ENCODE data around the gene NADSYN1.

NADSYN1 gene

GRCh38 chr11:71434576-71435130 is 18.4 kb upstream of the NADSYN1 start:
- no peak for DNase-seq

GRCh38 chr11:71435278-71435951 is 17.6 kb upstream of the NADSYN1 start:
- no peak for DNase-seq

- DNase-seq, result no peak
Observed at GRCh38 chr11:71436861-71437260, 16.1 kb upstream of the NADSYN1 start.

GRCh38 chr11:71437399-71437798 is 15.6 kb upstream of the NADSYN1 start:
- no peak for DNase-seq

GRCh38 chr11:71437879-71438278 is 15.1 kb upstream of the NADSYN1 start:
- DNase-seq, result no peak

GRCh38 chr11:71438650-71439049 is 14.4 kb upstream of the NADSYN1 start:
- no peak for DNase-seq

GRCh38 chr11:71440021-71440755 is 12.8 kb upstream of the NADSYN1 start:
- DNase-seq, result no peak

GRCh38 chr11:71441251-71441650 is 11.8 kb upstream of the NADSYN1 start:
- DNase-seq, result no peak

- DNase-seq, result no peak
Observed at GRCh38 chr11:71442123-71442522, 10.9 kb upstream of the NADSYN1 start.

GRCh38 chr11:71442880-71443279 is 10.1 kb upstream of the NADSYN1 start:
- DNase-seq, result no peak

GRCh38 chr11:71443736-71444445 is 9.1 kb upstream of the NADSYN1 start:
- no peak for DNase-seq

GRCh38 chr11:71444811-71445210 is 8.2 kb upstream of the NADSYN1 start:
- no peak for DNase-seq

GRCh38 chr11:71446150-71446549 is 6.9 kb upstream of the NADSYN1 start:
- DNase-seq, result no peak

- no peak for DNase-seq
Observed at GRCh38 chr11:71446942-71447688, 5.9 kb upstream of the NADSYN1 start.

- peak; percentile 56 for DNase-seq
Observed at GRCh38 chr11:71447791-71448256, 5.2 kb upstream of the NADSYN1 start.

- peak; percentile 97 for DNase-seq
Observed at GRCh38 chr11:71448257-71449171, 4.5 kb upstream of the NADSYN1 start, which contains the start of gene DHCR7. DHCR7 (minus strand) TSS chr11:71448393; CDS start chr11:71444952, 3,441 bp downstream.

GRCh38 chr11:71449596-71449995 is 3.4 kb upstream of the NADSYN1 start:
- DNase-seq, result no peak

- DNase-seq, result no peak
Observed at GRCh38 chr11:71450507-71450906, 2.5 kb upstream of the NADSYN1 start.

GRCh38 chr11:71450939-71451338 is 2.1 kb upstream of the NADSYN1 start:
- DNase-seq, result no peak

- peak; percentile 33 for DNase-seq
Observed at GRCh38 chr11:71451596-71452198, 1.3 kb upstream of the NADSYN1 start.

Measured in stimulated activated CD8-positive, alpha-beta memory T cell treated with anti-CD3 and anti-CD28 coated beads, Interleukin-4, amount 100 ng/mL, for 48 hours (primary cell).